Choroid plexus epithelial cell (primary cell): ENCODE data around the gene AGPAT1.

ENCODE experiments used
- DNase-seq: peaks from one replicate; pipeline ENCODE4 v3.0.0-alpha.2; 2010; ENCODE audit warnings: low read depth
- H3K4me3 ChIP-seq: 2 replicates; pipeline ENCODE4 v1.5.1; 2011; ENCODE audit warnings: low read depth, mild to moderate bottlenecking, control low read depth, low read length, moderate library complexity
- TF ChIP-seq, protein P1 (sequence below): conservative IDR thresholded peaks from 2 replicates; pipeline ENCODE4 v1.5.1; 2011; ENCODE audit warnings: low read depth, mild to moderate bottlenecking, control low read depth, inconsistent platforms, low read length, moderate library complexity

The AGPAT1 gene

DNA sequence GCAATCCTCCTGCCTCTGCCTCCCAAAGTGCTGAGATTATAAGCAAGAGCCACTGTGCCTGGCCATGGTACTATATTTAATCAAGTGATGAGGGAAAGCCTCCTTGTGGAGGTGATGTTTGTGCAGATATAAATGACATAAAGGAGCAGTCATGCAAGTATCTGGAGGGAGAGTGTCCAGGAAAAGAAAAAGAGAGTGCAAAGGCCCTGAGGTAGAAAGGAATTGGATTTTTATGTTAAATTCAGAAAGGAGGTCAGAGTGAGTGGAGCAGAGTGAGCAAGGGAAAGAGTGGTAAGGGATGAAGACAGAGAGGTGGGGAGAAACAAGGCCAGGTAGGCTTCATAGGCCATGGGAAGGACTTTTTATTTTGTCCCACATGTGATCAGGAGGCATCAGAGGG, 38.4 kb downstream of the AGPAT1 start:
- TF ChIP-seq, protein P1, sequence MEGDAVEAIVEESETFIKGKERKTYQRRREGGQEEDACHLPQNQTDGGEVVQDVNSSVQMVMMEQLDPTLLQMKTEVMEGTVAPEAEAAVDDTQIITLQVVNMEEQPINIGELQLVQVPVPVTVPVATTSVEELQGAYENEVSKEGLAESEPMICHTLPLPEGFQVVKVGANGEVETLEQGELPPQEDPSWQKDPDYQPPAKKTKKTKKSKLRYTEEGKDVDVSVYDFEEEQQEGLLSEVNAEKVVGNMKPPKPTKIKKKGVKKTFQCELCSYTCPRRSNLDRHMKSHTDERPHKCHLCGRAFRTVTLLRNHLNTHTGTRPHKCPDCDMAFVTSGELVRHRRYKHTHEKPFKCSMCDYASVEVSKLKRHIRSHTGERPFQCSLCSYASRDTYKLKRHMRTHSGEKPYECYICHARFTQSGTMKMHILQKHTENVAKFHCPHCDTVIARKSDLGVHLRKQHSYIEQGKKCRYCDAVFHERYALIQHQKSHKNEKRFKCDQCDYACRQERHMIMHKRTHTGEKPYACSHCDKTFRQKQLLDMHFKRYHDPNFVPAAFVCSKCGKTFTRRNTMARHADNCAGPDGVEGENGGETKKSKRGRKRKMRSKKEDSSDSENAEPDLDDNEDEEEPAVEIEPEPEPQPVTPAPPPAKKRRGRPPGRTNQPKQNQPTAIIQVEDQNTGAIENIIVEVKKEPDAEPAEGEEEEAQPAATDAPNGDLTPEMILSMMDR = no peak
- DNase-seq = no peak

DNA sequence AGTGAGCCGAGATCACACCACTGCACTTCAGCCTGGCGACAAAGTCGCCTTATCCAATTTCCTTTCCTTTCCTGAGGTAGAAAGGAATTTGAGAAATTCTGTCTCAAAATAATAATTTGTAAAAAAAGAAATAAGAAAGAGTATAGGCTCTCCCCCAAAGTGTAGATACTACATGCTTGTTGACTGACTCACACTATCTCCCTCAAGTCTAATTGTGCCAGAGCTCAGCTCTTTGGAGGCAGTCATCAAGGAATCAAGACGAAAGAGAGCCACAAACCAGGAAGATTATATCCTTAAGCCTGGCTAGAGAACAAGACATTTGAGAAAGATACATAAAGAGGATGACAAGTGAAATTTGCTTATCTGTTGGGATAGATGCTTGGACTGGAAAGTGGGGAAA, 42.1 kb downstream of the AGPAT1 start:
- DNase-seq = peak; percentile 42
- TF ChIP-seq, protein P1 = no peak

More for the DNA sequence above, 38.4 kb downstream of the AGPAT1 start:
- H3K4me3 ChIP-seq = no peak overlapping the region

DNA sequence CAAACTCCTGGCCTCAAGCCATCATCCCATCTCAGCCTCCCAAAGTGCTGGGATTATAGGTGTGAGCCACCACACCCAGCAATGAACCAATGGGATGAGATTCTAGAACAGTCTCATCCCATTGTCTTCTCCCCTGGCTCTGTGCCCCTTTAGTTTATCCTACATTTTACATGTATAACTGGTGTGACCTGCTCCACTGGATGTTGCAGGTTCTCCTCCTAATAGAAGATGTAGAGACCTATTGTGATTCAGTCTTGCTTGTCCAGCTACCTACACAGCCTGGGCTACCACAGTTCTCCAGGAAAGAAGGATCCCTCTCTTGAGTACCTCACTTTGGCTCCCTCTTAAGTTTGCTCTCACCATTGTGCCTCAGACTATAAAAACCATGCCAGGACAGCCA, 43.8 kb downstream of the AGPAT1 start:
- H3K4me3 ChIP-seq = no peak overlapping the region
- DNase-seq = no peak
- TF ChIP-seq, protein P1 = no peak

More for the DNA sequence above, 42.1 kb downstream of the AGPAT1 start:
- no peak overlapping the region for H3K4me3 ChIP-seq

DNA sequence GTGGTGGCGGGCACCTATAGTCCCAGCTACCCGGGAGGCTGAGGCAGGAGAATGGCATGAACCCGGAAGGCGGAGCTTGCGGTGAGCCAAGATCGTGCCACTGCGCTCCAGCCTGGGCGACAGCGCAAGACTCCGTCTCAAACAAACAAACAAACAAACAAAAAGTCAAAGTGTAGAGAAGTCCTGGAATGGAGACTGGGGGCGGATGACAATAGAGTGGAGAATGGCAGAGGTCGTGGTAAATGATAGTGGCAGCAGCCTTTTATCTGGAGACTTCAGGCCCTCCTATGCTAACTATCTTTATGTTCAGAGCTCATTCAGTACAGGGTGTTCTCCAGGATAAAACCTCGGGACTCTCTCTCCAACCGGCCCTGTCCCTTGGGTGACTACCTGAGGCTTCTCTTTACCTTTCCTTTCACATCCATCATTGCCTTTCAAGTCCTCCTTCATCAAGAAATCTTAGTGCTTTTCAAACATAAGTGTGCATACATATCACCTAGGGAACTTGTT, 44.4 kb downstream of the AGPAT1 start:
- H3K4me3 ChIP-seq = no peak overlapping the region
- TF ChIP-seq, protein P1 = no peak
- no peak for DNase-seq

DNA sequence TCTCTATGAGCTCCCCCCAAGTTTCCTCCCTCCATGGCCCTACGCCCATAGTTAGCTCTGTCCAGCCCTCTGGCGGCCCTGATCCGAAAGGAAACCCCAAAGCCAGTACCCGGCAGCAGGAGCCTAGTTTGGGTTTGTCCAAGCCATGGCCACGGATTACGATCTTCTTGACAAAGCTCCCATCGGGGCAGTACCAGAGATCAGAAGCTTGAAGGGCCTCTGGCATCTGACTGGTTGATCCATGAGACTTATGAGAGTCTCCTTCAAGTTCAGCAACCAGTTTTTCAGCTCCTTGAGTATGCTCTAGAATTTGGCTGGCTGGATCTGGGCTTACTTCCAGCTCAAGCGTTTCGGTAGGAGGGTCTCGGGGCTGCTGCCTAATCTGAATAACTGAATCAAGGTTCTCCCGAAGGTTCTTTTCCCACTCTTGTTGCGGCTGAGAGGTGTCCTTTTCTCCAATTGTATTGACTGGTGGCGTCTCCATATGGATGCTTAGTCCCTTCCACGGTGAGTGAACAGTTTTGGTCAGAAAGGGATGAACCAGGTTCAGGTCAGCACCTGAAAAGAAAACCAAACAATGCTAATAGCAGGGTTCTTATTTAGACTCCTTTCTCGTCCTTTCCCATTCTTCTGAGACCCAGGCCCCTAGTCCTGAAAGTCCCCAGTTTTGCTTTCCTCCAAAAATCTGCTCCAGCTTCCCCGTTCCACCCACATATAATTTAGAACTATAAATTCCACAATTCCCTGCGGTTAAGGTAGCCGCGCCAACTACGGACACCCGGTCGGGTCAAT, 46.4 kb downstream of the AGPAT1 start:
- peak overlapping the region; percentile 74 for H3K4me3 ChIP-seq
- no peak for DNase-seq
- TF ChIP-seq, protein P1 = no peak

DNA sequence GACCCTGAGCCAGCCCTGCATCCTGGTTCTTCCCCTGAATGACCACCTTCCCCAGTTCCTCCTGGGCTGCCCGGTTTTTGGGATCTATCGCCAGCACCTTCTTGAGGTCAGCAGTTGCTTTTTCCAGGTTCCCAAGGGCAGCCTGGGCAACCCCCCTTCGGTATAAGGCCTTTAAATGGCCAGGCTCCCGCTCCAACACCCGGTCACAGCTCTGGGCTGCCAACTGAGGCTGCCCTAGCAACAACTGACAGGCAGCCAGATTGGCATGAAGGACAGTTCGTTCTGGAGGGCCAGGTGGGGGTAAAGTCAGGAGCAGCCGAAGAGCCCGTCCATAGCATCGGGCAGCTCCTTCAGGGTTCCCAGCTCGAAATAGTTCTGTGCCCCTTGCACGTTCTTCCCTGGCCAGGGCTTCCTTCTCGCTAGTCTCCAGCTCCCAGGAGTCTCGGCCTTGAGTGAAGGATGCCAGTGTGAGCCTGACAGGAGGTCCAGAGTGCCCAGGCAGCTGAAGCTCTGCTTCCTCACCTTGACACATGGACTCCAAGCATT, 47.1 kb downstream of the AGPAT1 start:
- no peak for DNase-seq
- TF ChIP-seq, protein P1 = no peak
- no peak overlapping the region for H3K4me3 ChIP-seq
